ENCODE measurements around the gene KCNQ1. TPM values are rescaled to one million over a fixed set of nuclear protein-coding genes. Genes with fewer than 3 reads are reported as not detected.
A peak's percentile ranks its signal among the peaks of the same experiment; 100 is the strongest.

Gene KCNQ1
- total and polyA plus RNA-seq, 12 donors = 11.0 to 447 (median 320) TPM

DNA sequence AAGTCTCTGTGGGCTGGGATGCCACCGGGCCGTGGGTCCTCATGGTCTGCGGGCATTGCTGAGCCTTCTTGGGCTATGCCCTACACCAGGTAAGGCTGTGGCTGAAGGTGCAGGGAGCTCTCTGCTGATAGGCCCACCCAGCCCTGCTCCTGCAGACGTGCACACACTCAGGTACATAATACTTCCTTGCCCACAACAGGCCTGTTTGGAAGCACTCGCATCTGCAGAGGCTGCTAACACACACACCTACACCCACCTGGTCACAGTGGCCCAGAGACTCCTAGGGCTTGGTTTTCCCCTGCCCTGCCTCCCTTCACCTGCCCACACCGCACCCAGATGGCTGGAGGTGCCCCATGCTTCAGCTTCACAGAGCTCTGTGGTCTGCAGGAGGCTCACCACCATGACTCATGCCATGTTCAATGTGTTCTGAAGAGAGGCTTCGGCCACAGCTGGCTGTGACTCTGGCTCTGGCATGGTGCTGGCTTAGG lies 327.8 kb downstream of the KCNQ1 start:
- WGBS, 4 donors = 64 to 90% (median 80%) methylated on average over 2 to 7 of the region's 7 CpGs
- DNase-seq = peak in 6 of 7 donors; percentile 13 to 51 (median 20)
- H3K36me3 ChIP-seq (replicated peaks in 1 of 2) = peaks cover 0 to 4% of the 10 kb centered on the region in 2 donors
- intact Hi-C loops (cut with DNase I) = no loop called here
- H3K9me3 ChIP-seq (replicated peaks in 1 of 3) = no peaks in the 10 kb centered on the region
- no peak overlapping the region for H3K27ac ChIP-seq
- H3K4me3 ChIP-seq = no peak overlapping the region
- no peaks in the 10 kb centered on the region for H3K27me3 ChIP-seq
- no peak for TF ChIP-seq POLR2A (IDR thresholded peaks at IDR 0.05)
- TF ChIP-seq, protein P1, sequence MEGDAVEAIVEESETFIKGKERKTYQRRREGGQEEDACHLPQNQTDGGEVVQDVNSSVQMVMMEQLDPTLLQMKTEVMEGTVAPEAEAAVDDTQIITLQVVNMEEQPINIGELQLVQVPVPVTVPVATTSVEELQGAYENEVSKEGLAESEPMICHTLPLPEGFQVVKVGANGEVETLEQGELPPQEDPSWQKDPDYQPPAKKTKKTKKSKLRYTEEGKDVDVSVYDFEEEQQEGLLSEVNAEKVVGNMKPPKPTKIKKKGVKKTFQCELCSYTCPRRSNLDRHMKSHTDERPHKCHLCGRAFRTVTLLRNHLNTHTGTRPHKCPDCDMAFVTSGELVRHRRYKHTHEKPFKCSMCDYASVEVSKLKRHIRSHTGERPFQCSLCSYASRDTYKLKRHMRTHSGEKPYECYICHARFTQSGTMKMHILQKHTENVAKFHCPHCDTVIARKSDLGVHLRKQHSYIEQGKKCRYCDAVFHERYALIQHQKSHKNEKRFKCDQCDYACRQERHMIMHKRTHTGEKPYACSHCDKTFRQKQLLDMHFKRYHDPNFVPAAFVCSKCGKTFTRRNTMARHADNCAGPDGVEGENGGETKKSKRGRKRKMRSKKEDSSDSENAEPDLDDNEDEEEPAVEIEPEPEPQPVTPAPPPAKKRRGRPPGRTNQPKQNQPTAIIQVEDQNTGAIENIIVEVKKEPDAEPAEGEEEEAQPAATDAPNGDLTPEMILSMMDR (IDR thresholded peaks at IDR 0.05) = no peak
- peaks cover 9 to 13% of the 10 kb centered on the region in 2 donors for H3K4me1 ChIP-seq (replicated peaks in 1 of 2)

DNA sequence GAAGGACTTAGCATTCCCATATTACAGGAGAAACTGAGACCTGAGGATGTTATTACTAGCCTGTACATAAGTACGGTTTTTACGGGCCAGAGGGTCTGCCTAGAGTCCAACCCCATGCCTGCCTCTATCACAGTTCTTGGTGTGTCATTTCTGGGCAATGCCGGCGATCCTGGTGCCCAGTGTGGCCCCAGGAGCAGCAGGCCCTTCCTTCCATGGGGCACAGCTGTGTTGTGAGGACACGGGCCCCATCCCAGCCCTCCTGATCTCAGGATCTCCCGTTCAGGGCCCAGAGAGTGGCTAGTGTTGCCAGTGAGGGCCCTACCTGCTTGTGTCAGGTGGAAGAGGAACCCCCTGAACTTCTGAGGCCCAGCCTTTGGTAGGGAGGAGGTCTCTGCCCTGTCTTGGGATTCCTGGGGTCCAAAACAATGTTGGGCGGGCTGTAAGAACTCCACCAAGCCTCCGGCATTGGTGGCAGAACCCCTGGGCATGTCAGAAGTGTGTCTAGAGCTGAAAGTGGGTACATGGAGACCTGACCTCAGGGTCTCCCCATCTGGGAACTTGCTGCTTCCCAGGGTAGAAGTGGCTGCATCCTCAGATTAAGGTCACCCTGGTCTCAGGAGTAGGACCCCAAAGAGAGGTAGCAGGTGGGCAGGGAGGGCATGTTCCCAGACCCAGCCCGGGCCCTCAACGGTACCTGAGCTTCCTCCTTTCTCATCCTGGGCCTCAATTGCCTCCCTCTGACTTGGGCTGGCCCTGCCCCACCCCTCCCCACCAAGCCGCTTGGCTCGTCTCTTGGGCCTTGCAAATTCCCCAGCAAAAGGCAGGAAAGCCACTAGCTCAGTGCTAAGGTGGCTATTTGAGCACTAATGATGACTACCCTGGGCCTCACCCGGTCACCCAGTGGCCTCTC lies 329.6 kb downstream of the KCNQ1 start:
- TF ChIP-seq POLR2A (IDR thresholded peaks at IDR 0.05) = no peak
- TF ChIP-seq, protein P1 (IDR thresholded peaks at IDR 0.05) = no peak
- Histone ChIP-seq H3K4me3 (no peak overlapping the region), H3K9me3 (replicated peaks in 1 of 3) (no peaks in the 10 kb centered on the region), H3K27me3 (no peaks in the 10 kb centered on the region), H3K36me3 (replicated peaks in 1 of 2) (peaks cover 0 to 4% of the 10 kb centered on the region in 2 donors), H3K27ac (peak overlapping the region in 2 of 5 donors; percentile 21 to 40), H3K4me1 (replicated peaks in 1 of 2) (peaks cover 28 to 30% of the 10 kb centered on the region in 2 donors)
- DNase-seq = peak in 5 of 7 donors; percentile 10 to 46 (median 17)
- 93 to 96% (median 95%) methylated on average over 9 to 13 of the region's 13 CpGs for WGBS, 4 donors
- intact Hi-C loops (cut with DNase I) = no loop called here

DNA sequence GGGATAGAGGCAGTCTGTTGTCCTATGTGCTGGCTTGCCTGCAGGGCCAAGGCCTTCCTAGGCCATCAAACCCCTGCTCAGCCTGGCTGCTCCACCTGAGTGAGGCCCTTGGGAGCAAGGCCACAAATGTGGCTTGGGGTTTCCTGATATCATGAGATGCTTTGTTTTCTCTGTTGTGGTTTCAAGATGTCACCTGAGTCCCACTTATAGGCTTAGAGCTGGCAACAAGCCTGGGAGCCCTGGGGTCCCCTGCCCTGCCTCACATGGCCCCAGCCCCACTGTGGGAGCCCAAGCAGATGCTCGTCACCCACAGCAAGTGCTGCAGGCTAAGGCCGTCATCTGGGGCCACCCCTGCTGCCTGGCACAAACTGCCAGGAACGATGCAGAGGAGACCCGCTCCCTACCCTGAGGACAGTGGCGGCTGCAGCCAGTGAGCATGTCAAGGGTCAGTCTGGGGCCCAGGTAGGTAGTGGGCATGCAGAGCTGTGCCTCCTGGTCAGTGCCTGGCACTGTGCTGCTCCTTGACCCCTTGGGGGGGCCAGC lies 330.3 kb downstream of the KCNQ1 start:
- Histone ChIP-seq H3K27ac (peak overlapping the region in 2 of 5 donors; percentile 21 to 52), H3K4me1 (replicated peaks in 1 of 2) (peaks cover 35 to 37% of the 10 kb centered on the region in 2 donors), H3K9me3 (replicated peaks in 1 of 3) (no peaks in the 10 kb centered on the region), H3K27me3 (no peaks in the 10 kb centered on the region), H3K4me3 (no peak overlapping the region), H3K36me3 (replicated peaks in 1 of 2) (peaks cover 0 to 4% of the 10 kb centered on the region in 2 donors)
- intact Hi-C loops (cut with DNase I) = no loop called here
- no peak for TF ChIP-seq POLR2A (IDR thresholded peaks at IDR 0.05)
- TF ChIP-seq, protein P1 (IDR thresholded peaks at IDR 0.05) = no peak
- DNase-seq = peak in 4 of 7 donors; percentile 11 to 53 (median 20)
- WGBS, 4 donors = 90 to 94% (median 92%) methylated on average over 2 to 5 of the region's 5 CpGs; no CpG with 5 or more reads in 1 of the 4 donors

All from adrenal gland (tissue), 12 donors.